HFFc6 (cell line): ENCODE measurements around the gene PTH1R. TPM values are rescaled to one million over a fixed set of nuclear protein-coding genes. Genes with fewer than 3 reads are reported as not detected.

ENCODE experiments used
- DNase-seq: peaks from one replicate; pipeline ENCODE4 v3.0.0-alpha.2; 2018
- H3K27ac Mint-ChIP-seq: 2 replicates; pipeline ENCODE4 v1.8.0; 2020; ENCODE audit warnings: mild to moderate bottlenecking, mixed read lengths
- H3K27me3 Mint-ChIP-seq: 2 replicates; pipeline ENCODE4 v1.8.0; 2021; ENCODE audit warnings: mild to moderate bottlenecking, moderate library complexity, mixed read lengths; ENCODE audit not compliant: insufficient read depth
- H3K36me3 Mint-ChIP-seq: 2 replicates; pipeline ENCODE4 v1.8.0; 2021; ENCODE audit warnings: low read depth, mixed read lengths
- H3K4me1 Mint-ChIP-seq: 2 replicates; pipeline ENCODE4 v1.8.0; 2020; ENCODE audit warnings: low read depth, mixed read lengths
- H3K4me3 Mint-ChIP-seq: 2 replicates; pipeline ENCODE4 v1.8.0; 2020; ENCODE audit warnings: mild to moderate bottlenecking, moderate library complexity, mixed read lengths
- H3K9me3 Mint-ChIP-seq: 2 replicates; pipeline ENCODE4 v1.8.0; 2020; ENCODE audit warnings: mild to moderate bottlenecking, mixed read lengths
- CTCF ChIP-seq: fragments of 200-600 bp; sonication (generic); IDR thresholded peaks from 2 replicates; pipeline ENCODE4 v1.5.0; 2021; ENCODE audit warnings: antibody characterized with exemption, mild to moderate bottlenecking
- total RNA-seq, 6 experiments: library from RNA; stranded (reverse); fragmentation: NEBNext Ultra II Directional; extraction: Animal tissue kit (Norgen Biotek cat#: 25700); gene quantifications; 2 replicates in 1 of 6; 3 replicates in 5 of 6; pipeline ENCODE4 v1.2.3, GENCODE V29; 2021

PTH1R gene
- total RNA-seq, 6 experiments from 2014 or later, result 0.09 to 1.4 (median 0.85) TPM; not detected in 1

DNA sequence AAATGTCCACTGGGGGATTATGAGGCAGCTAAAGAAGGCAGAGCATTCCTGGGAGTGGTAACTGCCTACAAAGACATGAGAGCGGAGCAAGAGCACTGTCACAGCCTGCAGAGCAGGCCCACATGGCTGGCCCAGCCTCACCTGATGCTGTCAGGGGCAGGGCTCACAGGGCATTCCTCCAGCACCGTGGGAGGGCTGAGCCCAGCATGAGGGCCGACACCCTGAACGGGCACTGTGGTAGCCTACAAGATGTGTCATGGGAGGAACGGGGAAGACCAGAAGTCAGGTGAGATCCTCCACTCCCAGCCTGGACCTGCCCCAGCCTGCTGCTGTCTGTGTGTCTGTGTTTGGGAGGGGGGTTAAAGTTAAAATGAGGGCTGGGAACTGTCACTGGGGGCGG lies 68.9 kb downstream of the PTH1R start:
- H3K27ac Mint-ChIP-seq, result peak overlapping the region; percentile 83
- H3K9me3 Mint-ChIP-seq, result no peaks in the 10 kb centered on the region
- H3K27me3 Mint-ChIP-seq, result no peaks in the 10 kb centered on the region; the same call in 1 of the 2 replicates
- peaks cover 62% of the 10 kb centered on the region for H3K4me1 Mint-ChIP-seq
- no peak for TF ChIP-seq CTCF
- no peak for DNase-seq
- peaks cover 13% of the 10 kb centered on the region for H3K36me3 Mint-ChIP-seq
- H3K4me3 Mint-ChIP-seq, result no peak overlapping the region

DNA sequence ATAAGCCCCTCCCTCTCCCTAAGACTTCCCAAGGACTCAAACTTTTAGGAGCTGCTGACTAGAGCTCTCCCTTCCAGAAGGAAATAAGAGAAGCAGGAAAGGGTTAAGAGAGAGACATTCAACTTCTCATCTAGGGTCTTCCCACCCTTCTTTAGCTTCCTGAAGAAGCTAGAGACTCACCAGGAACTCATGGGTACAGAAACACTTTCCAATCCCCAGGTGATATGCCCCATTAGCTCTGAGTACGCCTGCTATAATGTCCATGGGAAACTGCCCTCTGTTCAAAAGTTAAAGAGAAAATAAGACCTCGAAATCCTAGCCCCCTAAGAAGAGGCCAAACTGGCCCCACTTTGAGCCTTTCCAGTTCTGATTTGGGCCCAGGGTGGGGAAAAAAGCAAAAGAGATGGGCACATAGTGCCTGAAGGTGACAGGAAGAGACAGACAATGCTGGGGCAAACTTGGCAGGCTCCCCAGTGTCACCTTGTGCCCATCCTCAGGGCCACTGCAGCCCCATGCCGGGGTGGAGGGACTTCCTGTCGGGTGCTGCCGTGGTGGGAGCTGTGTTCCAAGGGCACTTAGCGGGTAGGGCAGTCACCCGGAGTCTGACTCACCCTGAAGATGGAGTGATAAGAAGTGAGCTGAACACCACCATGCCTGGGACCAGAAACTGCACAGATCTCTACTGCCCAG lies 69.5 kb downstream of the PTH1R start:
- peak overlapping the region; percentile 23 for H3K4me3 Mint-ChIP-seq
- H3K27ac Mint-ChIP-seq, result peak overlapping the region; percentile 83
- H3K4me1 Mint-ChIP-seq, result peaks cover 66% of the 10 kb centered on the region
- H3K27me3 Mint-ChIP-seq, result no peaks in the 10 kb centered on the region; the same call in 1 of the 2 replicates
- H3K9me3 Mint-ChIP-seq, result no peaks in the 10 kb centered on the region
- DNase-seq, result peak; percentile 72
- peaks cover 13% of the 10 kb centered on the region for H3K36me3 Mint-ChIP-seq
- no peak for TF ChIP-seq CTCF

GRCh38 chr3:46947546-46947901 lies 70.0 kb downstream of the PTH1R start:
- Mint-ChIP-seq H3K4me3 (peak overlapping the region; percentile 23), H3K27me3 (no peaks in the 10 kb centered on the region; the same call in 1 of the 2 replicates), H3K9me3 (no peaks in the 10 kb centered on the region), H3K4me1 (peaks cover 68% of the 10 kb centered on the region), H3K27ac (peak overlapping the region; percentile 83), H3K36me3 (peaks cover 13% of the 10 kb centered on the region)
- TF ChIP-seq CTCF, result no peak
- DNase-seq, result no peak

DNA sequence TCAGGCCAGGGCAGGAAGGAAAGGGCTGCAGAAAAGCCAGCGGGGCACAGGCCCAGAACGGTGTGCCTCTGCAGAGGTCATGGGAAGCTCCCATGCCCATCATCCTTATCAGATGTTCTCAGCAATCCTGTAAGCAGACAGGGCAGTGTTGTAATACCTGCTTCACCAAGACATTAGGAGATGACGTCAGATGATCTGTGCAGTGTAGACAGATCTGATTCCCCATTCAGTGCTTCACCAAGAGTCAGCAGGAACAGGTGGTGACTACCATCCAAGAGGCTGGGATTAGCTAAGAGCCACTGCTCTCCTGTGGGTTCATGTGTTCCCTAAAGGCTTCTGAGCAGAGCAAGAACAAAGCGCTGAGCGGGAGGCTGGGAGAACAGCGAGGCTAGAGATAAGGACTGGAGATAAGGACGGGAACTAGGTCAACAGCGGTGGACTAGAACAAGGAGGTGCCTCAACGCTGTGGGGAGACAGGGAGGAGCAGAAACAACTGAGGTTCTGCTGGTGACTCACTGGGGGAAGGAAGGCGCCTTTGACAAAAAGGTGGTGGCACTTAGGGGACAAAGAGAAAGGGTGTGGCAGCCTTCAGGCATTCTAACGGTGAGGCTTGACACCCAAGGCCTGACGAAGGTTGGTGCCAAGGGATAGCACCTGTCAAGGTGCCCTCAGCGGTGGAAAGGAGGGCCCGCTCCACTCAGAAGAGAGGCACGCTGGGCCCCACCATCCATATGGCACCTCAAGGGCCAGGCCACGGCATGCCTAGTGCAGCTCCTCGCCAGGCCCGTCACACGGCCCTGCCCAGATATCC lies 70.7 kb downstream of the PTH1R start:
- peak overlapping the region; percentile 74 for H3K4me3 Mint-ChIP-seq
- peak overlapping the region; percentile 83 for H3K27ac Mint-ChIP-seq
- no peak for DNase-seq
- TF ChIP-seq CTCF, result no peak
- no peaks in the 10 kb centered on the region; the same call in 1 of the 2 replicates for H3K27me3 Mint-ChIP-seq
- peaks cover 73% of the 10 kb centered on the region for H3K4me1 Mint-ChIP-seq
- H3K9me3 Mint-ChIP-seq, result no peaks in the 10 kb centered on the region
- peaks cover 13% of the 10 kb centered on the region for H3K36me3 Mint-ChIP-seq

GRCh38 chr3:46948830-46949671 lies 71.5 kb downstream of the PTH1R start:
- H3K36me3 Mint-ChIP-seq, result peaks cover 13% of the 10 kb centered on the region
- H3K27ac Mint-ChIP-seq, result peak overlapping the region; percentile 46; the same call in 1 of the 2 replicates
- no peak for TF ChIP-seq CTCF
- H3K9me3 Mint-ChIP-seq, result no peaks in the 10 kb centered on the region
- no peaks in the 10 kb centered on the region; the same call in 1 of the 2 replicates for H3K27me3 Mint-ChIP-seq
- H3K4me3 Mint-ChIP-seq, result no peak overlapping the region
- H3K4me1 Mint-ChIP-seq, result peaks cover 77% of the 10 kb centered on the region
- no peak for DNase-seq
